SK-N-SH treated with all-trans-retinoic acid at 6 μM for 48 hours (cell line): Measurements from ENCODE around the gene LPP.
A peak's percentile ranks its signal among the peaks of the same experiment; 100 is the strongest.

Experiments used
- ATAC-seq: fragments of 200-7000 bp; cut with Tn5 transposase; 3 replicates; pipeline ENCODE4 v1.9.1; 2020; ENCODE audit warnings: mild to moderate bottlenecking, moderate library complexity
- ARNTL ChIP-seq: fragments of 450-650 bp; formaldehyde crosslinking; IDR thresholded peaks from 2 replicates; pipeline ENCODE4 v1.5.0; 2020; ENCODE audit warnings: low read depth, mild to moderate bottlenecking, moderate library complexity, borderline replicate concordance
- BACH2 ChIP-seq: fragments of 250-450 bp; sonication (Bioruptor Pico); IDR thresholded peaks from 2 replicates; pipeline ENCODE4 v1.9.0; 2021; ENCODE audit warnings: mild to moderate bottlenecking, borderline replicate concordance
- CSDC2 ChIP-seq: fragments of 250-450 bp; sonication (Bioruptor Pico); IDR thresholded peaks from 2 replicates; pipeline ENCODE4 v1.5.0; 2020; ENCODE audit warnings: mild to moderate bottlenecking, moderate library complexity
- CSRNP3 ChIP-seq: fragments of 250-450 bp; sonication (Bioruptor Pico); IDR thresholded peaks from 2 replicates; pipeline ENCODE4 v1.5.1; 2021; ENCODE audit warnings: mild to moderate bottlenecking, moderate library complexity
- ESRRG ChIP-seq: fragments of 250-450 bp; sonication (Bioruptor Pico); IDR thresholded peaks from 2 replicates; pipeline ENCODE4 v1.6.1; 2021; ENCODE audit warnings: mild to moderate bottlenecking
- GLIS3 ChIP-seq: fragments of 250-450 bp; sonication (Bioruptor Pico); IDR thresholded peaks from 2 replicates; pipeline ENCODE4 v1.5.0; 2020; ENCODE audit warnings: mild to moderate bottlenecking, moderate library complexity
- ISL1 ChIP-seq: fragments of 250-450 bp; sonication (Bioruptor Pico); IDR thresholded peaks from 2 replicates; pipeline ENCODE4 v2.1.2; 2022; ENCODE audit warnings: mild to moderate bottlenecking, moderate library complexity
- OSR1 ChIP-seq: fragments of 250-450 bp; sonication (Bioruptor Pico); IDR thresholded peaks from 2 replicates; pipeline ENCODE4 v1.8.0; 2022; ENCODE audit warnings: moderate library complexity, mild to moderate bottlenecking, inconsistent platforms
- PATZ1 ChIP-seq: fragments of 250-450 bp; sonication (Bioruptor Pico); IDR thresholded peaks from 2 replicates; pipeline ENCODE4 v1.8.0; 2020; ENCODE audit warnings: mild to moderate bottlenecking, moderate library complexity, borderline replicate concordance
- POU6F1 ChIP-seq: fragments of 250-450 bp; sonication (Bioruptor Pico); IDR thresholded peaks from 2 replicates; pipeline ENCODE4 v1.8.0; 2021; ENCODE audit warnings: low read depth, mild to moderate bottlenecking, moderate library complexity, borderline replicate concordance
- PPARA ChIP-seq: fragments of 250-450 bp; sonication (Bioruptor Pico); IDR thresholded peaks from 2 replicates; pipeline ENCODE4 v1.5.0; 2020; ENCODE audit warnings: mild to moderate bottlenecking, borderline replicate concordance
- RARB ChIP-seq: fragments of 250-450 bp; sonication (Bioruptor Pico); IDR thresholded peaks from 2 replicates; pipeline ENCODE4 v1.8.0; 2021; ENCODE audit warnings: mild to moderate bottlenecking, moderate library complexity
- SNAI2 ChIP-seq: fragments of 250-450 bp; sonication (Bioruptor Pico); IDR thresholded peaks from 2 replicates; pipeline ENCODE4 v1.5.0; 2020; ENCODE audit warnings: mild to moderate bottlenecking, moderate library complexity
- TCF4 ChIP-seq: fragments of 250-450 bp; sonication (Bioruptor Pico); IDR thresholded peaks from 2 replicates; pipeline ENCODE4 v1.8.0; 2021; ENCODE audit warnings: mild to moderate bottlenecking, moderate library complexity, borderline replicate concordance
- TOX ChIP-seq: fragments of 250-450 bp; sonication (Bioruptor Pico); IDR thresholded peaks from 2 replicates; pipeline ENCODE4 v1.8.0; 2021; ENCODE audit warnings: mild to moderate bottlenecking, moderate library complexity, borderline replicate concordance
- TSHZ2 ChIP-seq: fragments of 250-450 bp; sonication (Bioruptor Pico); IDR thresholded peaks from 2 replicates; pipeline ENCODE4 v1.5.0; 2020; ENCODE audit warnings: mild to moderate bottlenecking, moderate library complexity
- ZC3H10 ChIP-seq: fragments of 250-450 bp; sonication (Bioruptor Pico); IDR thresholded peaks from 2 replicates; pipeline ENCODE4 v1.5.1; 2021; ENCODE audit warnings: mild to moderate bottlenecking, moderate library complexity
- ZFP3 ChIP-seq: fragments of 250-450 bp; sonication (Bioruptor Pico); IDR thresholded peaks from 2 replicates; pipeline ENCODE4 v1.5.0; 2020; ENCODE audit warnings: mild to moderate bottlenecking, moderate library complexity
- ZFP30 ChIP-seq: fragments of 450-650 bp; formaldehyde crosslinking; IDR thresholded peaks from 2 replicates; pipeline ENCODE4 v1.5.0; 2022; ENCODE audit warnings: mild to moderate bottlenecking, moderate library complexity
- ZNF565 ChIP-seq: fragments of 450-650 bp; formaldehyde crosslinking; conservative IDR thresholded peaks from 2 replicates; pipeline ENCODE4 v1.5.0; 2020; ENCODE audit warnings: low read depth, mild to moderate bottlenecking, moderate library complexity
- ZNF8 ChIP-seq: fragments of 450-650 bp; formaldehyde crosslinking; IDR thresholded peaks from 2 replicates; pipeline ENCODE4 v1.5.0; 2020; ENCODE audit warnings: mild to moderate bottlenecking, moderate library complexity

The LPP gene

GRCh38 chr3:188205992-188206416 lies 52.0 kb downstream of the LPP start:
- ATAC-seq: peak; percentile 33
- no peak for TF ChIP-seq ISL1
- no peak for TF ChIP-seq ZNF565 (CRISPR knock-in tag)
- no peak for TF ChIP-seq ZNF8 (CRISPR knock-in tag)
- no peak for TF ChIP-seq ZFP30 (CRISPR knock-in tag)
- no peak for TF ChIP-seq POU6F1 (CRISPR knock-in tag)
- no peak for TF ChIP-seq TSHZ2 (CRISPR knock-in tag)
- no peak for TF ChIP-seq CSDC2 (CRISPR knock-in tag)
- TF ChIP-seq GLIS3: no peak
- TF ChIP-seq ARNTL: no peak
- TF ChIP-seq ZC3H10 (CRISPR knock-in tag): no peak
- TF ChIP-seq BACH2 (CRISPR knock-in tag): no peak
- no peak for TF ChIP-seq PATZ1 (CRISPR knock-in tag)
- no peak for TF ChIP-seq ESRRG (CRISPR knock-in tag)
- no peak for TF ChIP-seq RARB (CRISPR knock-in tag)
- TF ChIP-seq OSR1 (CRISPR knock-in tag): no peak
- no peak for TF ChIP-seq TCF4 (CRISPR knock-in tag)
- no peak for TF ChIP-seq SNAI2
- TF ChIP-seq PPARA (CRISPR knock-in tag): no peak
- TF ChIP-seq ZFP3 (CRISPR knock-in tag): no peak

- no peak for TF ChIP-seq CSRNP3 (CRISPR knock-in tag)
- TF ChIP-seq ARNTL: no peak
- no peak for TF ChIP-seq OSR1 (CRISPR knock-in tag)
- no peak for TF ChIP-seq CSDC2 (CRISPR knock-in tag)
- TF ChIP-seq, all 23 proteins: peak for 0
- ATAC-seq: no peak
These were observed 52.8 kb downstream of the LPP start for GRCh38 chr3:188206787-188207186.

GRCh38 chr3:188207941-188208515 lies 54.1 kb downstream of the LPP start:
- TF ChIP-seq TOX (peak; percentile 71; the same call in 1 of the 2 replicates), PATZ1 (CRISPR knock-in tag) (no peak)
- TF ChIP-seq, all 23 proteins: peak for 1
- ATAC-seq: peak; percentile 50
